AML-193 (cell line): Measurements from ENCODE around the gene TOPBP1.
"Not testable (repeated sequence)": the region's sequence is repeated elsewhere in the genome, so short reads cannot be mapped to it uniquely, and the experiment has no call there.

ENCODE experiments used
- DNase-seq, 2 experiments: peaks; one replicate each; lab custom pipeline; 2025; lab: John Stamatoyannopoulos, UW

TOPBP1 gene

DNA sequence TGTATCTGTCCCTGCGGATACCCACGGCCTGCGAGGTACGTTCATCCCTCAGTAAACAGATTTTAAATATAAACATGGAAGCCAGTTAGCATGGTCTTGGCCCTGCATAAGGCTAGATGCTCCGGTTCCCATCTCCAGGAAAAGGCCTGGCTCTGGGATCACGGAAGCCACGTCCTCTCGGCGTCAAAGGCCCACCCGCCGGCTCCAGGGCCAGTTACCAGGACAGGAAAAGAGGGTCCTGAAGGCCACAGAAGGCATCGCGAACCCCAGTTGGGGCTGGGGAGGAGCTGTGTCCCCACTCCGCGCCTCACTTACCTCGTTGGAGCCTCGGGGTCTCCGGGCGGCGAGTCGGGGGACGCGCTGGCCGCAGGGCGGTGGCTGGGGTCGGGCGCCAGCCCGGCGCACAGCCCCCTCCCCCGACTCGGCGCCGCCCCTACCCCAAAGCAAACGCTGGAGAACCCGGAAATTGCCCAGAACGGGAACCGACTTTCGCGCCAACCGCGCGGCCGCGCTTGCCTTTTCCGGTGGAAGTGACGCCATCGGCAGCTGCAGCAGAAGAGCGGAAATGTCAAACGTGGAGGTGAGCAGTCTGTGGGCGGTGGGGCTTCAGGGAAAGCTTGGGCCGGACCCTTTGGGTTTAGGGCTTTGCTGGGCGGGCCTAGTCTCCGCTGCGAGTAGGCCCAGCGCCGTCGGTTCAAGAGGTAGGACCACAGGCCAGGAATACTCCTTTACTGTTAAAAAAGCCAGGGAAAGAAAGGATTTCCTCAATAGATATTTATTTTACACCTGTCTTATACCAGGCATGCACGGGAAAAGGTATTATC lies at the start of gene TOPBP1:
Gene TOPBP1, minus strand, starts transcription at position 488 of the 824 bp plus-strand sequence. CDS start 814 bp downstream, outside the sequence.
- peak; percentile 85 to 90 for DNase-seq

GRCh38 chr3:133711013-133711412 lies 49.3 kb upstream of the TOPBP1 start:
- DNase-seq = no peak

GRCh38 chr3:133709139-133709750 lies 47.5 kb upstream of the TOPBP1 start:
- DNase-seq = no peak

GRCh38 chr3:133706033-133706432 lies 44.3 kb upstream of the TOPBP1 start:
- no peak for DNase-seq

DNA sequence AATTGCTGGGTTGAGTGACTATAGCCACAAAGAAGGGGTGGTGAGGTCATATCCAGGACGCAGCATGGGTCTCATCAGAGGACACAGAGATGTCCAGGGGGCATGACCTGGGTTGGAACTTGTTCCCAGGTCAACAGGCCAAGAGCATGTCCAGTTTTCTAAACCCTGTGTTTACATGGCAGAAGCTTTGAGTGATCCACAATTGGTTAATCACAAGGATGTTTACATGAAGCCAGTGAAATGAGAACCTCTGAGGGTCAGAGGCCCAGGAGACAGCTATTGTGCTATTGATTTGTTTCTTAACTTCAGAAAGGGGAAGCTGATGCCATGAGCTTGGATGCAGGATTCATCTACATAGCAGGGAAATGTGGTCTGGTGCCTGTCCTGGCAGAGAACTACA lies 42.2 kb upstream of the TOPBP1 start:
- no peak for DNase-seq

DNA sequence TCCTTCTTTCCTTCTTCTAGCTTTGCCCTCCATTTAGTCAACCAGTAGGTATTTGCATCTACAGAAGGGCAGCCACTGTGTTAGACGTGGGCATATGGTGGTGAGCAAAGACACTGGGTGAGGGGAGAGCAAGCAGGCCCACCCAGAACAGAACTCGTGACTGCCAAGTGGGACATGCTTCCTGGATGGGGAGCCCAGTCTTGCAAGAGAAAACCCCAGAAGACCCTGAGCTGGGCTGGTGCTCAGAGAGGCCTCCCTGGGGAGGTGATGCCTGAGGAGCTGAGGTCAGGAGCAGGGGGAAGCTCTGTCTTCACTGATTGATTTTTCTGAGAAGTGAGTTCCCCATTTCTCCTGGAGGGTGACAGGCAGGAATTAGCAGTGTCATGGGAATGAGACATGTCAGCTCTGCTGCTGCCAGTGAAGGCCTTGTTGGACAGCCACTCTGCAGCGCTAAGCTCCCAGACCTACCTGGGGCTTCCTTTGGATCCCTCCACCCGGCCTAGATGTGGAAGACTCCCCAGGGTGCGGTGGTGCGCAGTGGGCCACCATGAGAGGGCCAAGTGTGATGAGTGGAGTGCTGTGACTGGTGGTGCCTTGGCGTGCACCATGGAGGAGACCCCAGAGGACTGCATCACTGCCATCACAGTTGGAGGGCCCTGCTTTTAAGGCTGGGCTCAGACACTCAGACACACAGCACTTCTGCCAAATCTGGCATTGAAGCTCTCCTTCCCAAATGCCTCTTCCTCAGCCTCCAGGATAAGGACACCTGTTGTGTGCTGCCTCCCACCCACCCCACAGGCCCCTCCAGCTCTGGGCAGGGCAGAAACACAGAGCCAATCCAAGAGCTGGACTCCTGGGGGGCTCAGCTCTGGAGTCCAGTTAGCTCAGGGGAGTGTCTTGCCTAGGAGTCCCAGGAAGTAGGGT lies 40.0 kb upstream of the TOPBP1 start:
- DNase-seq = no peak

- no peak for DNase-seq
Measured at GRCh38 chr3:133700351-133700750, 38.6 kb upstream of the TOPBP1 start.

- no peak for DNase-seq
Measured at GRCh38 chr3:133699903-133700302, 38.2 kb upstream of the TOPBP1 start.

DNA sequence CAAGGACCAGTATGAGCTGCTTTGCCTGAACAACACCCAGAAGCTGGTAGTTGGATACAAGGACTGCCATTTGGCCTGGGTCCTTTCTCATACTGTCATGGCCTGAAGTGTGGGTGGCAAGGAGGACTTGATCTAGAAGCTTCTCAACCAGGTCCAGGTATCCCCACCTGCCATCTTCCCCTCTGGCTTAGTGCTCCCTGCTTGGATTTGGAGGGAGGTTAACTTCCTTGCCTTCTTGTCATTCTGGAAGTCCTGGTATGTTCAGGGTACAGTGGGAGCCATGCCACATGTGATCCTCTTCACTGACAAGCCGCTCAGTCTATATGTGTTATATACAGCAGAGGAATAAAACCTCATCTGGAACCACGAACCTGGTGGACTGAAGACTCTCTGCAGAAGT lies 37.7 kb upstream of the TOPBP1 start:
- no peak for DNase-seq

DNA sequence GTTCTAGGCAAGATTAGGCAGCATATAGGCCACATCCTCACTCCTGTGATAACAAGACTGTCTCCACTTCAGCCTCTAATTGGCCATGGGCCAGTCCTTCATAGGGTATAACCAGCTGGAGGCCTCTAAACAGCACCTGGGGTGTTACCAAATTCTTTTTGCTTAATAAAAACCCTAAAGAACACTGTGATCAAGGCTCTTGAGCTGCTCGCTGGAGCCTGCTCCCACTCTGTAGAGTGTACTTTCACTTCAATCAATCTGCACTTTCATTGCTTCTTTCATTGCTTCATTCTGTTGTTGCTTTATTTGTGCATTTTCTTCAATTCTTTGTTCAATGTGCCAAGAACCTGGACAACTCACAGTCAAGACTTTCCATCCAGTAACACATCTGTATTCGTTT lies 36.2 kb upstream of the TOPBP1 start:
- DNase-seq = no peak

DNA sequence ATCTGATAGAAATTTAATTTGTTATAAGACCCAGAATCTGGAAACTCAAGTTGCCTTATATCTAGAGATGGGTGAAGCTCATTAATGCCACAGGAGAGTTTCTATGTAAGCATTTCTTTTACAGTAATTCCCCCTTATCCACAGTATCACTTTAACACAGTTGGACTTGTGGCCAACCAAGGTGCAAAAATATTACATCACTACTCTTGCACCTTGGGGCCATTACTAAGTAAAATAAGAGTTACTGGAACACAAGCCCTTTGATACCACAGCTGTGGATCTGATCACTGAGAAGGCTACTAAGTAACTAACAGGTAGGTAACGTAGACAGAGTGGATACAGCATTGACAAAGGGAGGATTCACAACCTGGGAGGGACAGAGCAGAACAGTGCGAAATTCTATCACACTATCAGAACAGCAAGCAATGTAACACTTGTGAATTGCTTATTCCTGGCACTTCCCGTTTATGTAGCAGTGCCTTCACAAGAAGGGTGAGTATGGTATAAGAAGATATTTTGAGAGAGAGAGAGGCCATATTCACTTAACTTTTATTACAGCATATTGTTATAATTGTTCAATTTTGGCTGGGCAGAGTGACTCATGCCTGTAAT lies 33.9 kb upstream of the TOPBP1 start:
- no peak for DNase-seq

GRCh38 chr3:133694288-133695268 lies 32.8 kb upstream of the TOPBP1 start:
- DNase-seq = no peak

DNA sequence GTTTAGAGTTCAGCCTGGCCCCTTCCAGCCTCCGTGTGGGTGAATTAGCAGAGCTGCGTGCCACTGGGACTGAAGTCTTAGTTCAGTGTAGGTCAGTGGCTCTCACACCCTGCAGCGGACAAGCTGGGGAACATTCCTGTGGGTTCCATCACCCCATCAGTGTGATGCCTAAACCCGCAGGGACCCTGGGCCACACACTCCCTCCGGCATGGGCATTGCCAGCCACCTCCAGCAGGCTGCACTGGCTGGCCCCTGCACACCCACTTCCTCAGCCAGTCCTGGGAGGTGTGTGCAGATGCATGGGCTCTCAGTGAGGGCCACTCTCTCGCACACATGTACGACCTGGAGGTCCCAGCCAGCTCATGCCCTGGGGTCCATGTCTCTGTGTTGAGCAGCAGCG lies 32.1 kb upstream of the TOPBP1 start:
- DNase-seq = no peak

GRCh38 chr3:133692759-133693158 lies 31.0 kb upstream of the TOPBP1 start:
- DNase-seq = no peak

GRCh38 chr3:133691273-133692107 lies 29.7 kb upstream of the TOPBP1 start:
- DNase-seq = no peak

DNA sequence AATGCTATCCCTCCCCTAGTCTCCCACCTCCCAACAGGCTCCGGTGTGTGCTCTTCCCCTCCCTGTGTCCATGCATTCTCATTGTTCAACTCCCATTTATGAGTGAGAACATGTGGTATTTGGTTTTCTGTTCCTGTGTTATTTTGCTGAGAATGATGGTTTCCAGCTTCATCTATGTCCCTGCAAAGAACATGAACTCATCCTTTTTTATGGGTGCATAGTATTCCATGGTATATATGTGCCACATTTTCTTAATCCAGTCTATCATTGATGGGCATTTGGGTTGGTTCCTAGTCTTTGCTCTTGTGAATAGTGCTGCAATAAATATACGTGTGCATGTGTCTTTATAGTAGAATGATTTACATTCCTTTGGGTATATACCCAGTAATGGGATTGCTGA lies 16.3 kb upstream of the TOPBP1 start:
- DNase-seq = not testable (repeated sequence)

- DNase-seq = no peak
Measured at GRCh38 chr3:133676336-133677118, 14.8 kb upstream of the TOPBP1 start.

DNA sequence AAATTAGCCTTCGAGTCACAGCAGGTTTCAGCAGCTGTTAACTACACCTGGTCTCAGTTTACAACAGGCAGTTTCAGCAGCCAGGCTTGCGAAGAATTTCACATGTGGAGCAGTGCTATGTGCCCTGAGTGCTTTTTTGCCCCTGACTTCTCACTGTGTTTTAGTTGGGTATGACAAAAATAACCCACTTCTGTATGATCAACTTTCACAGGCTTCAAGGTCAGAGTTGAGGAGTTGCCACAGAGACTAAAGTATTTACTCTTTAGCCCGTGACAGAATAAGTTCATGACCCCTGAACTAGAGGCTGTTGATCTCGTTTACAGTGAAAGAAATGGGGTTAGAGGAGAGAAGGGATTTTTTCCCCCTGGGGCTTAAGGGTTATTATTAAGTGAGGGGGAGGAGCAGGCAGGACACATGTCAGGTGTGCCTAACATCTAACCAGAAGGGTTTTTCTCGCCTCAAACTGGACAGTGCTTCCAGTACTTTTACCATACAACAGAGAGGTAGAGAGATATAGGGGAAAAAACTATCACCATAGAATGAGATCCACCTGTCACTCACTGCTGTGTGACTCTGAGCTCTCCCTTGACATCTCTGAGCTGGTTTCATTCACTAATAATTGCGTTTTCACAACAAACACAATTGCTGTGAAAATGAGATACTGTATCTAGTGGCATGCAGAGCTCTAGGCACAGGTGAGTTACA lies 14.0 kb upstream of the TOPBP1 start:
- DNase-seq = no peak
